Fibroblast of skin of left quadriceps (primary cell): ENCODE measurements around the gene CSNK1G2.
A peak's percentile ranks its signal among the peaks of the same experiment; 100 is the strongest.
"Not testable (repeated sequence)": the region's sequence is repeated elsewhere in the genome, so short reads cannot be mapped to it uniquely, and the experiment has no call there.

ENCODE experiments used
- DNase-seq, 2 experiments: peaks; one replicate each; pipeline ENCODE4 v3.0.0-alpha.2; 2013; ENCODE audit warnings: low read depth in 2 of 2

Gene CSNK1G2

DNA sequence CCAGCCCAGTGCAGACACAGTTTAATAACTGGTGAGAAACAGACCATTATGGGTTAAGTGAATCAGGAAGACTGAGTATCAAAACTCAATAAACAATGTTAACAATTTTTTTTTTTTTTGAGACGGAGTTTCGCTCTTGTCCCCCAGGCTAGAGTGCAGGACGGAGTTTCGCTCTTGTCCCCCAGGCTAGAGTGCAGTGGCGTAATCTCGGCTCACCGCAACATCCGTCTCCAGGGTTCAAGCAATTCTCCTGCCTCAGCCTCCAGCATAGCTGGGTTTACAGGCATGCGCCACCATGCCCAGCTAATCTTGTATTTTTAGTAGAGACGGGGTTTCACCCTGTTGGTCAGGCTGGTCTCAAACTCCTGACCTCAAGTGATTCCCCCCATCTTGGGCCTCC lies 47.5 kb downstream of the CSNK1G2 start:
- not testable (repeated sequence) for DNase-seq

DNA sequence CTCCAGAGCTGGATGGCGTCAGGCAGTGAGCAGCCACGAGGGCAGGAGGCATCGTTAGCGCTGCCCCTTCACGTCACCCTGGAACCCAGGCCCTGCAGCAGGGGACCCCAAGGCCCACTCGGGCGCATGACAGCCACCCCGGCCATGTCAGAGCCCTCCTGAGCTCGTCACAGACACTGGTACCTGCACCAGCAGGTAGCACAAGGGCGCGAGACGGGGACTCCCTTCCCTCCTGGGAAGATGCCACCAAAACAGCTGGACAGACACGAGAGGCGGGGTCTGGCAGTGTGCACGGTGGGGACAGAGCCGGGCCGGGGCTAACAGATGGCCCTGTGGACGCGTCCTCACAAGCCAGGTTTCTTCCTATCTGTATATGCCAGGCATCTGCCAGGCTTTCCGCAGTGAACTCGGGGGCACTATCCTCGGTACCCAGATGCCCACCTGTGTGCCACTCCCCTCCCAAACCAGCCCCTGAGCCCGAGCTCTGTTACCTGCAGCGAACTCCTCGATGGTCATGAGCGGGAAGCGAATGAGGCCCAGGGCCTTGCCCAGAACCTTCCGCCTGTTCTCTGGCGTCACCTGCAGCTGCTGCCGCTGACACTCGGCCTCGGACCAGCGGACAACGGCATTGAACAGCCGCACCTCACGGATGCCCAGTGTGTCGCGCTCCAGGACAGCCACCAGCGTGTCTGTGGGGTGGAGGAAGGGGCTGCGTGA lies 48.7 kb downstream of the CSNK1G2 start:
- no peak for DNase-seq

DNA sequence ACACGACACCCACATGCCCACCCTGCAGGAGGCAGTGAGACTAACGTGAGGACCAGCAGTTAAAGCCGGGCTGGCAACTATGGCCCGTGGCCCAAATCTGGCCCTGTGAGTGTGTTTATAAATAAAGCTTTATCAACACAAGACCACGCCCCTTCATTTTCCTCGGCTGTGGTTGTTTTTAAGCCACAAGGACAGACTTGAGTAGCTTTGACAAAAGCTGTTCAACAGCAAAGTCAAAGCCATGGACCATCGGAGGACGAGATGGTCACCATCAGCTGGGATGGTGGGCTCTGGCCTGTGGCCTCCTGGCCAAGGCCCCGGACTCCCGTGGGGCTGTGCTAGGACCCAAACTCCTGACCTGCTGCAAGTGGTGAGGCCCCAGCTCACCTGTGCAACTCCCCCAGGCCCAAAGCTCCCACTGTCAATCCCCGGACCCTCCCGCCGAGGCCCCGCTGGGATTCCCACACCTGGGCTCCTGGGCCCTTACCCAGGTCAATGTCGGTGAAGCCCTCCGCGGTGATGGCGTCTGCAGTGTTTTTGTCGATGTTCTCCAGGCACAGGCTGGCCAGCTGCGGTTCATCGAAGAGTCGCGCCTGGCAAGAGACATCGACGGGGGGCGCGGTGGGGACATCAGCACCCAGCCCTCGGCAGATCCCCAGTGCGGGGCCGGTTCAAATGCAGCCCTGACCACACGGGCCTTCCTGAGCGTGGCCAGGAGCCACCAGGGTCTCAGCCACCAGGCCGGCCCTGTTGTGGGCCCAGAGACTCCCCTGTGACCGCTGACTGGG lies 49.5 kb downstream of the CSNK1G2 start:
- no peak for DNase-seq

DNA sequence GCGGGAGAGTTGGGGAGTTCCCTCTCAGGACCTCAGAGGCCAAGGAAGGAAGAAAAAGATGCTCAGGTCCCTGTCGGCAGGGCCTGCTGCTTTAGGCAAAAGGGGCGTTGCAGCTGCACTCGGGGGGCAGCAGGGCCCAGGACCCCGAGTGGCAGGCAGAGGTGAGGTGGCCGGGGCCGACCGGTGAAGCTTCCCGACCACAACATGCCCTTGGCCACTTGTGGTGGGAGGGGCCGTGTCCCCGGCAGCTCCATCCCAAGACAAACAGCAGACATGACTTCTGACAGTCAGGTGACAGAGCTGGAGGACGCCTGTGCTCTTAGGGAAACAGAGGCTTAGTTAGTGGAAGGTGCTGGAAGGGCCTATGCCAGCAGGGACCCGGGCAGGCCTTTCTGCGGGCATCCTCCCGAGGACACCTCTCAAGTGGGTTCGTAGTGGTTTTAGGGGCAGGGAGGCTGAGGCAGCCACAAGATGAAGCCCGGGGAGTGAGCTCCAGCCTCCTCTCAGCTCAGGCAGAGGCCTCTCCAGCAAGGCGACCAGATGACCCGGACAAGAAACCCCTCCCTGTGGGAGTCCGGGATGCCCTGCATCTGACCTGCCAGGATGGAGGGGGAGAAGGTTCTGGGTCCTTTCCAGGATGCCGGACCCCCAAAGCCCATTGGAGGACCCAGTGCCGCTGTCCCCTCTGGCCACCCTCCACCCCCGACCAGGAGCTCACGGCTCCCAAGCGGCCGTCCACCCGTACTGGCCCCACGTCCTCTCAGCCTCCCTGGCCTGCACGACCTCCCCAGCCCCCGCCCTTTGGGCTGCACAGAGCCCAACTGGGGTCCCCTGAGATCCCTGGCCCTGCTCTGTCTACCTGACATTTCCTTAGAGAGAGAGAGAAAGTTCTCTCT lies 50.3 kb downstream of the CSNK1G2 start:
- no peak for DNase-seq

DNA sequence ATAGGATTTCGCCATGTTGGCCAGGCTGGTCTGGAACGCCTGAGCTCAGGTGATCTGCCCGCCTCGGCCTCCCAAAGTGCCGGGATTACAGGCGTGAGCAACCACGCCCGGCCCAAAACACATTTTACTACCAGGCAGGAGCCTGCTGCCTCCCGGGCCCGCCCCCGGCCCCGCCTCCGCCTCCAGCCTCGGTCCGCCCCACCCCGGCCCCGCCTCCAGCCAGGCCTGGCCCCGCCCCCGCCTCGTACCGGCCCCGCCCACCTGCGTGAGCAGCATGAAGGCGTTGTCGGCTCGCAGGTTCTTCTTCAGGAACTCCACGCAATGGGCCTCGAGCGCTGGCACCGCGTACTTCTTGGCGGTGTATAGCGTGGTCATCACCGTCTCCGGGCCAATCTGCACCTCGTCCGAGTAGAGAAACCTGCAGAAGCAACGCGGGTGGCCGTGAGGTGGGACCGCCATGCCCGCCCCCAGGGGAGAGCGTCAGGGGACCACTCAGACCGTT lies 51.8 kb downstream of the CSNK1G2 start:
- DNase-seq = no peak

DNA sequence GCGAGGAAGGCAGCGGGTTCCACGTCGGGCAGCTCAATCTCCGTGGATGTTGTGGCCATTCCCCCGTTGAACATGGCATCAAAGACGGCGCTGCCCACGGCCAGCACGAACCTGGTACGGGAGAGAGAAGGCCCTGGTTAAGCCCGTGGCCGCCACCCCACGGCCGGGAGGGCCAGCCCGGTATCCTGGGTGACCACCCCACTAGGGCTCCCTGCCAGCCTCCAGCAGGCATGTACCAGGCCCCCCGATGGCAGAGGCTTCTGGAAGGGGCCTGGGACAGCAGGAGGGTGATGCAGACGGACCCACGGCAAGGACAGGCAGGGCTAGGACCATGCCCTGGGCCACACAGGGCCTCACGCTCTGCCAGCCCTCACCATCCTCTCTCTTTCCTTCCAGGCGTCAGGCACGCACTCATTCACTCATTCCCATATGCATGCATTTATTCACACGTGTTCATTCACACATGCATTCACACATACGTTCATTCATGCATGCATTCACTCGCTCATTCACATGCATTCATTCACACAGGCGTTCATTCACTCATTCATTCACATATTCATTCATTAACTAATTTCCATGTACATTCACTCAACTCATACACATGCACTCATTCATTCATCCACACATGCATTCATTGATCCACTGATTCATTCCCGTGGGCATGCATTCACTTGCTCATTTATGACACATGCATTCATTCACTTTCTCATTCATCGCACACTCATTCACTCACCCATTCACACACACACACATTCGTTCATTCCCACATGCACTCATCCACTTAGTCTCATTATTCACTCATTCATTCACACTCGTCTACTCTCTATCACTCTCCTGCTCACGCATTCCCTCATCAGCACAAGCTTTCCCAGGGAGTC lies 56.6 kb downstream of the CSNK1G2 start:
- DNase-seq = no peak

DNA sequence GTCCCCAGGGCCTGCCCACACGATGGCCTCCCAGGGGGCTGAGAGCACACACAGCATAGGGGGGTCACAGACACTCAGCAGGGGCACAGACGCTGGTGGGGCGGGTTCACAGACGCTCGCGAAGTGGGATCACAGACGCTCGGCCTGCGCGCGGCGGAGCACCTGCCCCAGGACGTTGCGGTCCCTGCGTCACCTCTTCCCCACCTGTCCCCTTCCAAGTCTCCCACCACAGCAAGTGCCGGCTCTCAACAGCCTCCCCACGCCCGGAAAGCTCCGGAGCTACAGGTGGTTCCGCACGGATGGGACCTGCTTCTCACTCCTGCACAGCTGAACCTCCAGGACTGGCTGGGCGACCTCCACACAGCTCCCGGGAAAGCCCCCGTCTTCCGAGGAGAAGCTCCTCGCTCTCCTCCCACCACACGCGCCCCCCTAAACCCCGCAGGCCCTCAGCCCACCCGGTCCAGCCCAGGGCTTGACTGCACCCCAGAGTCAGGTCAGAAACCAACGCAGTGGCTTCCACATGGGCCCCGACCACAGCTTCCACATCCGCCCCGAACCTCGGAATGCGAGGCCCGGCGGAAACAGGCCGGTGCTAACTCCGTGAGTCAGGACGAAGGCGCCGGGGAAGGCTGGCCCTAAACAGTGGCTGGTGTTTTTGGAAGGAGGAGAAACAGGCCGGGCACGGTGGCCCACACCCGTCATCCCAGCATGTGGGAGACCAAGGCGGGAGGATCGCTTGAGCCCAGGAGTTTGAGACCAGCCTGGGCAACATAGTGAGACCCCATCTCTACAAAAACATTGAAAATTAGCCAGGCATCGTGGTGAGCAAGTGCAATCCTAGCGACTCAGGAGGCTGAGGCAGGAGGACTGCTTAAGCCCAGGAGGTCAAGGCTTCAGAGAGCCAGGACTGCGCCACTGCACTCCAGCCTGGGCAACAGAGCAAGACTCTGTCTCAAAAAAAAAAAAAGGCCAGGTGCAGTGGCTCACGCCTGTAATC lies 58.0 kb downstream of the CSNK1G2 start:
- no peak for DNase-seq

DNA sequence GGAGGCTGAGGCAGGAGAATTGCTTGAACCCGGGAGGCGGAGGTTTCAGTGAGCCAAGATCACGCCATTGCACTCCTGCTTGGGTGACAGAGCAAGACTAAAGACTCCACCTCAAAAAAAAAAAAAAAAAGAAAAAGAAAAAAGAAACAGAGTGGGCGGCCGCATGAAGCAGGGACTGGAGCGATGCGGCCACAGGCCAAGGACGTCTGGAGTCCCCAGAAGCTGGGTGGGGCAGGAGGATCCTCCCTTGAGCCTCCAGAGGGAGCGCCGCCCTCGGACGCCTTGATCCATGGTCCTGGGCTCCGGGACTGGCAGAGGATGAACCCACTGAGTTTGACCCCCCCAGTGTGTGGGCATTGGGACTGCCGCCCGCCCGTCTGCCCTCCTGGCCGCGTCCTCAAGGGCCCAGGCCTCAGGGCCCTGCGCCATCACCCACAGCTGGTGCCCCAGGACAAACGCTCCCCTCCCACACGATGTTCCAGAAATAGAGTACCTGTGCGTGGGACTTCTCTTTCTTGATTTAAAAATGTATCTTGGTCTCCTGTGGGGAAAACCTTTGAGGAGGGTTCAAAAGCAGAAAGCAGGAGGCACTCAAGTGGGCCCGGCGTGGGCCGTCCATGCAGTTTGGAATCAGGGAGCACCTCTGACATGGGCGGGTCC lies 59.0 kb downstream of the CSNK1G2 start:
- DNase-seq = no peak

DNA sequence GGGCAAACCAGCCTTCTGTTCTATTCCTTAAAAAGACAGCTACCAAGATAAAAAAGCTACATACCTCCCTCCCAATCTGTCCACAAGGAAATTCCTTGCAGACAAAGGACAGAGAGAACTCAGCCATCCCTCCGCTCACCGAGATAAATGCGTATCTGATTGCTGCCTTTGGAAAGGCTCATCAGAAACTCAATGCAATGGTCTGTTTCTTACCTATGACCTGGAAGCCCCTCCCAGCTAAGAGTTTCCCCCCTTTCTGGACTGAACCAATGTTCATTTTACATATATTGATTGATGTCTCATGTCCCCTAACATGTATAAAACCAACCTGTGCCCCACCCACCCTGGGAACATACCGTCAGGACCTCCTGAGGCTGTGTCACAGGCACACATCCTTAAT lies 62.9 kb downstream of the CSNK1G2 start:
- no peak for DNase-seq

DNA sequence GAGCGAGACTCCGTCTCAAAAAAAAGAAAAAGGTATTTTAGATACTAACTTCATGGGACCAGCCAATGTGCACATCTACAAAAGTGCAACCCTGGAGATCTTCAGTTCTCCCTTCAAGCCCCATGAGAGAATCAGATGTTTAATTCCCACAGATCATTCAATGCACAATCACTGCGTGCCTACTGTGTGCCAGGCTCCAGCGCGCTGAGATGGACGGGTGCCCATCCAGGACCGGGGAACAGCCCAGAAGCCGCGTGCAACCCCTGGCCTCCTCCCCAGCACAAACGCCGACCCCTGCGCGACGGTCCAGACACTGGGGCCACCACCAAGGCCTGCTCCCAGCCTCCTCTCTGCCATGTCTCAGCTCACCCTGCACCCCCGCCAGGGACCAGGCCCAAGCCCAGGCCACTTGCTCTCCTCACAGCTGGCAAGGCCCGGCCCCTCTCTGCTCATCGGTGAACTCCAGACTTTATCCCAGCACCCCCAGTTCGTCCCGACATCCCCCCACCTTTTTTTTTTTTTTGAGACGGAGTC lies 69.2 kb downstream of the CSNK1G2 start:
- DNase-seq = no peak

DNA sequence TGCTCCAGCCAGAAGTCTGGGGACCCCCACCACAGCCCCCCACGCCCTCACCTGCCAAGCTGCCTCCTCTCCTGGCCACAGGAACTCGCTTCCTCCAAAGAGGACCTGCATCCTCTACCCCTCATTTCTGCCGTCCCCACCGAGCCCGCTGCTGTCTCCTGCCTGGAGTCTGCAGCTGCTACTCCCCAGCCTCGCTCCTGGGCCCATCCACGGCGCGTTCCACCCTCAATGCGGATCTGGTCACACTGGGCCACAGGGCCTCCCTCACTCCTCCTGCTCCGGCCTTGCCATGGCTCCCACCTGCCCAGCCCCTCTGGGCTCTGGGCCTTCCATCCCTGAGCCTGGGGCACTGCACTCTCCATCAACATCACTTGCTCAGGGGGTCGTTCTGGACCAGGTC lies 70.2 kb downstream of the CSNK1G2 start:
- no peak for DNase-seq

DNA sequence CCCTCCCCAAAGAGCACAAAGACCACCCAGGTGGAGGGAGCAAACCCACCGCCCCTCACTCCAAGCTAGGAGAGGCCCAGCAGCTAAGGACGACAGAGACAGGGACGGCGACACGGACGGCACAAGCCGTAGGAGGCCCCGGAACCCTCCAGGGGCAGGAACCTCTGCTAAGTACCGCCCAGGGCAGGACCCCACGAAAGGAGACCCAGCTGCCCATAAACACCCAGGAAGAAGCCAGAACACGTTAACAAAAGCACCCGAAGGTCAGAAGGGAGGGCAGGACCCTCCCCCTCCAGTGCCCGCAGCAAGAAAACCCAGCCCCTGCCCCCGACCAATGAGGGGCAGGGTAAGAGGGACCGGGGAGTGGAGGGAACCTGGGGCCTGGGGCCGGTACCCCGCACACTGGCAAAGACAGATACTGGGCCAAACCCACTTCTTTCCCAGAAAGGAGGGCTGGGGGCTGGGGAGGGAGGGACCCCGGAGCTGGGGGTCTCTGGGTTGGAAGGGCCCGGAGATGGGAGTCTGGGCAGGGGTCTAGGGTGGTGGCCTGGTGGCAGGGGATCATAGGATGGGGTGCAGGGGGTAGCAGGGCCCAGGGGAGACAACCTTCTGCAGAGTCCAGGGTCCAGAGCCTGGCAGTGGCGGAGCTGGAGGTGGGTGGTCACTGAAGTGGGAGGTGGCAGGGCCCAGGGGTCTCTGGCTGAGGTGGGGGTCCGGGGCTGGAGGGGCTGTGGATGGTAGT lies 72.1 kb downstream of the CSNK1G2 start:
- no peak for DNase-seq

DNA sequence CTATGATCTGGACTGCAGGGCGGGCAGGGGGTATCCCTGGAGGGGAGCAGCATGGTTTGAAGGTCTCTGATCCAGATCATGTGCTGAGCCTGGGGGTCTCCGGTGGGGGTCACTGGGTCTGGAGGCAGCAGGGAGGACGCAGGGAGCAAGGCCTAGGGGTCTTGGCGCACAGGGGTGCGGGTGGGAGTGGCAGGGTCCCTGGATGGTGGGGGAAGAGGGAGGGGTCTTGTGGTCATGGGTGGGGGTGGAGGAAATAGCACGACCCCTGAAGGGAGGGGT lies 72.7 kb downstream of the CSNK1G2 start:
- DNase-seq = no peak

DNA sequence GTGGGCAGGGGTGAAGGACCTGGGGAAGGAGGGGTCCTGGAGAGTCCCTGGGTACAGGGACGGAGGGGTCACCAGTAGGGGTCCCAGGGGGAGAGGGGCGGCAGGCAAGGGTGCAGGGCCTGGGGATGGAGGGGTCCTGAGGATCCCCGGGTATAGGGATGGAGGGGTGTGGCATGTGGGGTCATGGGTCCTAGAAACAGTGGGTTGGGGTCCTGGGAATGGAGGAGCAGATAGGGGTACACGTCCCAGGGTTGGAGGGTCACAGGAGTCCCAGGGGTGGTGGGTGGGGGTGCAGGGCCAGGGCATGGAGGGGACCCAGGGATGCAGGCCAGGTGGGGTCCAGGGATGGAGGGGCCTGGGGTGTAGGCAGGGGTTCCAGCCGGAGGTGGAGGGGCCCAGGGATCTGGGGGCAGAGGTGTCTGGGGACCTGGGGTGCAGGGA lies 73.2 kb downstream of the CSNK1G2 start:
- no peak for DNase-seq

DNA sequence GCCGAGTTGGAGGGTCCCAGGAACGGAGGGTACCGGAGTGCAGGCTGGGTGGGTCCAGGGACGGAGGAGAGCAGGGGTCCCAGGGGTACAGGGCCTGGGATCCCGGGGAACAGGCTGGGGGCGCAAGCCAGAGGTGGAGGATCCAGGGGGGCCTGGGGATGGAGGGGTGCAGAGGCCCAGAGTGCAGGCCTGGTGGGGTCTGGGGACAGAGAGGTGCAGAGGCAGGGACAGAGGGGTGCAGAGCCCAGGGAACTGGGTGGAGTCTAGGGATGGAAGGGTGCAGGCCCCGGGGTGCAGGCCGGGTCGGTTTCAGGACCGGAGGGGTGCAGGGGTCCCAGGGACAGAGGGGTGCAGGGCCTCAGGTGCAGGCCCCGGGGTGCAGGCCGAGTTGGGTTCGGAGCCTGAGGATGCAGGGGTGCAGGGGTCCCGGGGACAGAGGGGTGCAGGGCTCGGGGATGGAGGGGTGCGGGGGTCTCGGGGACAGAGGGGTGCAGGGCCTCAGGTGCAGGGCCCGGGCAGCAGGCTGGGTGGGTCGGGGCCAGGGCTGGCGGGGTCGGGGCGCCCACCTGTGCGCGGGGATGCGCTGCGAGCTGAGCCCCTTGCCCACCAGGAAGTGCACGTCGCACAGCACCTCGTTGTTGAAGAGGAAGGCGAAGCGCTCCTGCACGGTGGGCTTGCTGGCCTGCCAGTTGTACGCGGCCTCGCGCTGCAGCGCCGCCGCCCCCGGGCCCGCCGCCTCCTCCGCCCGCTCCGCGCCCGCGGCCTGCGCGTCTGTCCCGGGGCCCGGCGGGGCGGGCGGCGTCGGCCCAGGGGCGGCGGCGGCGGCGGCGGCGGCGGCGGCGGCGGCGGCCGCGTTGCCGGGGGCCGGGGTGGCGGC lies 74.0 kb downstream of the CSNK1G2 start:
- DNase-seq = no peak

DNA sequence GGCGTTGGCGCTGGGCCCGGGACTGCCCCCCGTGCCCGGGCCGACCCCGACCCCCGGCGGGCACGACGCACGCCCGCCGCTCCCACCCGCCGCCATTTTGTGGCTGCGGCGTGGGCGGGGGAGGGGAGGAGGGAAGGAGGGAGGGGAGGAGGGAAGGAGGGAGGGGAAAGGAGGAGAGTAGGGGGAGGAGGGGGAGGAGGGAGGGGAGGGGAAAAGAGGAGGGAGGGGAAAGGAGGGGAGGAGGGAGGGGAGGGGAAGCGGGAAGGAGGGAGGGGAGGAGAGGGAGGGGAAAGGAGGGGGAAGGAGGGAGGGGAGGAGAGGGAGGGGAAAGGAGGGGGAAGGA lies 74.6 kb downstream of the CSNK1G2 start, which contains the start of gene BTBD2:
BTBD2 (minus strand) TSS at position 107 of the 343 bp plus-strand sequence; CDS start at position 96, 11 bp downstream.
- peak; percentile 50 to 53 for DNase-seq

DNA sequence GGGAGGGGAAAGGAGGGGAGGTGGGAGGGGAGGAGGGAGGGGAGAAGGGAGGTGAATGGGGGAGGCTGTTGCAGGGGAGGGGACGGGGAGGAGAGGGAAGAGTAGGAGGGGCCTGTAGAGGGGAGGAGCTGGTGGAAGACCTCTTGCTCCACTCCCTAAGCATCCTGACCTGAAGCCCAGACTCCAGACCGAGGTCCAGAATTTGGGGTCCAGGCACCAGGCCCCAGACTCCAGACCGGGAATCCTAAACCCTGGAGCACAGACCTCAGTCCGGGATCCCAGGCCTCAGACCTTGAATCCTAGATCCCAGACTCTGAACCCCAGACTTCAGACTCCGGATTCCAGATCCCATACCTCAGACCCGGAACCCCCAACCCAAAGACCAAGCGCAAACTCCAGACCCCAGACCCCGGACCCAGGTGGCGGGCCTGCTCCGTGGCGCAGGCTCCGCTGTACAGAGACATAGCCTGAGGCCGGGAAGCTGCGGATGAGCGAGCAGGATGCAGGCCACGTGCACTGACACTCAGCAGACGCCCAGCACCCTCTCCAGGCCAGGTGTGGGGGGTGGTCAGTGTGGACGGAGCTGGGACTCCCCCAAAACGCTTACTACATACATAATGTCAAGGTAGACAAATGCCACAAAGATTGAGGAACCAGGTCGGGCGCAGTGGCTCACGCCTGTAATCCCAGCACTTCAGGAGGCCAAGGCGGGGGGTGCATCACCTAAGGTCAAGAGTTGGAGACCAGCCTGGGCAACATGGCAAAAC lies 75.3 kb downstream of the CSNK1G2 start:
- DNase-seq = peak; percentile 59 to 65
